Fibroblast of villous mesenchyme (primary cell): ENCODE measurements around the gene GRIA3. TPM values are rescaled to one million over a fixed set of nuclear protein-coding genes. Genes with fewer than 3 reads are reported as not detected.
"Not testable (repeated sequence)": the region's sequence is repeated elsewhere in the genome, so short reads cannot be mapped to it uniquely, and the experiment has no call there.

Experiments
- DNase-seq: peaks from one replicate; pipeline ENCODE4 v3.0.0-alpha.2; 2010; ENCODE audit warnings: low read depth
- H3K4me3 ChIP-seq: 2 replicates; pipeline ENCODE4 v1.5.1; 2011; ENCODE audit warnings: low read depth, mild to moderate bottlenecking, low read length
- CTCF ChIP-seq: IDR thresholded peaks from 2 replicates; pipeline ENCODE4 v1.5.1; 2012; ENCODE audit warnings: low read depth, mild to moderate bottlenecking, low read length; ENCODE audit not compliant: insufficient read depth
- total RNA-seq: library from RNA; depleted of rRNA; stranded (reverse); fragments of >200 nt; gene quantifications from 2 replicates; pipeline ENCODE4 v1.2.3, GENCODE V29; 2012

Gene GRIA3
- total RNA-seq, 1 donor, result 19.4 TPM

GRCh38 chrX:123277821-123278220 lies 93.7 kb downstream of the GRIA3 start:
- no peak overlapping the region for H3K4me3 ChIP-seq
- no peak for DNase-seq
- no peak for TF ChIP-seq CTCF

GRCh38 chrX:123282241-123282640 lies 98.2 kb downstream of the GRIA3 start:
- no peak overlapping the region for H3K4me3 ChIP-seq
- no peak for TF ChIP-seq CTCF
- no peak for DNase-seq

GRCh38 chrX:123283407-123283806 lies 99.3 kb downstream of the GRIA3 start:
- DNase-seq, H3K4me3 ChIP-seq: not testable (repeated sequence)

GRCh38 chrX:123291623-123292022 lies 107.5 kb downstream of the GRIA3 start:
- H3K4me3 ChIP-seq, result no peak overlapping the region
- no peak for DNase-seq
- no peak for TF ChIP-seq CTCF

GRCh38 chrX:123298026-123298425 lies 113.9 kb downstream of the GRIA3 start:
- H3K4me3 ChIP-seq, result no peak overlapping the region
- TF ChIP-seq CTCF, result no peak
- DNase-seq, result no peak

- DNase-seq, result no peak
- TF ChIP-seq CTCF, result no peak
- no peak overlapping the region for H3K4me3 ChIP-seq
Observed at GRCh38 chrX:123303429-123303828, 119.4 kb downstream of the GRIA3 start.

GRCh38 chrX:123308658-123309057 lies 124.6 kb downstream of the GRIA3 start:
- no peak for DNase-seq
- TF ChIP-seq CTCF, result no peak

More at GRCh38 chrX:123308658-123309057, 124.6 kb downstream of the GRIA3 start:
- no peak overlapping the region for H3K4me3 ChIP-seq
